Stimulated activated CD4-positive, alpha-beta T cell treated with anti-CD3 and anti-CD28 coated beads, Interleukin-2, amount 100 ng/mL, for 4 hours (primary cell): Measurements from ENCODE around the gene NRCAM.

Source experiments
- DNase-seq: peaks from one replicate; pipeline ENCODE4 v3.0.0-alpha.2; 2020; ENCODE audit warnings: low read depth

Gene NRCAM

DNA sequence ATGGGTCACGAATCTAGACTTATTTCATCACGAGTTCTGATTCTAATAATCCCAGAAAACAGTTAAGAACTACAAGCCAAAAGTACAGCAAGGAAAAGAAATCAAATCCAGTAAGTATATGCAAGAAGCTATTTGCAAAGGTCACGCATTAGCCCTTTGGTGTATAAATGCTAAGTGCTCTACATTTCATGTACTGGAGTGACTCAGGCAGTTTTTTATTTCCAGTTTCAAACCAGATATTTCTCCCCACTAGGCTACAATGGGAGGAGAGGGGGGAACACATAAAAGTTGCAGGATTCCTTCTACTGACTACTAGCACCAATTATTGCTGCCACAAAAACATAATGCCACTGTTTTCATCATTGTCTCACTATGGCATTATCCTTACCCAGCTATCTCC lies 148.0 kb downstream of the NRCAM start:
- no peak for DNase-seq

- no peak for DNase-seq
These were observed 148.6 kb downstream of the NRCAM start for GRCh38 chr7:108307595-108307994.

- DNase-seq: no peak
These were observed 149.0 kb downstream of the NRCAM start for GRCh38 chr7:108307194-108307593.

- no peak for DNase-seq
These were observed 152.9 kb downstream of the NRCAM start for GRCh38 chr7:108303332-108303731.

DNA sequence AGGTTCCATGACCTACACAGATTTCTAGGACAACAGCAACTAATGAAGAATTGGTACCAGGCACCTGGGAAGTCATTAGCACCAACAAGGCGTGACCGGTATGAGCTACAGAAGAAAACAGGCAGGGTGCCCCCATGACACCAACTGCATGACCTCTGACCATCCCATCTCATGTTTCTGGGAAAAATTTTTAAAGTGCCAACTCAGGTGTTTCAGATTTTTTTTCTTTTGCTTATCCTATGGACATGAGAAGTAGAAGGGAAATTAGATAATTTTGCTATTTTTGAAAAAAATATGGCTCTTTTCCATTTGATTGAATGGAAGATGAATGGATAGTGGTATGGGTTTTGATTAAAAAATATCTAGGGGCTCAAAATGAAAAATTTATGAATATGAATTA lies 154.8 kb downstream of the NRCAM start:
- DNase-seq: no peak

GRCh38 chr7:108299251-108299973 lies 156.8 kb downstream of the NRCAM start:
- no peak for DNase-seq

DNA sequence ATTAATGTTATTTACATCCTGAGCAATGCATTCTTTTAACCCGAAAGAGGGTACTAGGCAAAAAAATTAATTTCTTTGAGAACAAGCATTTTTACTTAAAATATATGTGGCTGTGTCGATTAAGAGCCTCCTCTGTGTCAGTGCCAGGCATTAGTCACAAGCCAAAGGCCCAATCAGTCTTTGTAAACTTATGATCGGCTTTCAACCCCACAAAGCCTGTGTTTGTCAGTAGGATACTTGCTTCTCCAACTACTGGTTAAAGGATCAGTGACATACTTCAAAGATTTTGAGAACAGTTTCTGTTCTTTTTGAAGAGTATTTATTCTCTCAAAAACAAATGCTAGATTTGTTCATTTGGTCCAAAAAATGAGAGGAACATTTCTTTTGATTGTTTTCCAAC lies 159.3 kb downstream of the NRCAM start:
- DNase-seq: no peak

DNA sequence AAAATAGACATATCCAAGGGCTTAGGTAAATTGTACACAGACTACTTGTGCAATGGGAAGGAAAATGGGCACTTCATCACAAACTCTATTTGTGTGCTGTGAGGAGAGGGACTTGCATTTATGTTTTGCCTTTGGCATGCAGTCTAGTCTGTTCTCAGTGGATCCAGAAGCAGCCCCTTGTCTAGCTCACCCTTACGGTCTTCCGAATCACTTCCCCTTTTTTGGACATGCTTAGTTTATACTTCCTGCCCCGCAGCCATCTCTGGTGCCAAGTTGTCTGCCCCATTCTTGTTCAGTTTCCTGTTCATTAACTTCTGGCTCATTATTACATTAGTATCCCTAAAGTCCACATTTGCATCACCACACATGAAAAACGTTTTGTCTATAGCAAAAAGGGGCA lies 161.6 kb downstream of the NRCAM start:
- no peak for DNase-seq

DNA sequence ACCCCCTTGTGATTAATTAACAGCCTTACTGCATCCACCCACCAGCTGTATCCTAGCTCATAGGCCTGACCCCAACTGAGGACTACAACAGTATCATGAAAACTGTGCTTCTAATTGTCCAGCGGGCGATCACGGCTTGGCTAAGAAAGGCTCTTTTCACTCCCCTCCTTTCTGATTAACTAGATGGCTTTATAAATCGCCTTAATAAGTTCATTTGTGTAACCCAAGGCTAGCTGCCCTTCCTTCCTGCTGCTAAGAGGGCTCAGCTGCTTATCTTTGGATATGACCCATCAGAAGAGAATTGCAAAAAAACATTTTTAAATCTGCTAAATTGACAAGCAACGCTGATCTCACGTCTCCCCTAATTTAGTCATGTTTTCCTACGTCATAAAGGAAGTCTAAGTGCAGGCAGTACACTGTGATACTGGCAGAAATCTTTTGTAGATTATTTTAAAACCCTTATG lies 163.1 kb downstream of the NRCAM start:
- no peak for DNase-seq

GRCh38 chr7:108292541-108292940 lies 163.7 kb downstream of the NRCAM start:
- DNase-seq: no peak

GRCh38 chr7:108291791-108292440 lies 164.3 kb downstream of the NRCAM start:
- no peak for DNase-seq

DNA sequence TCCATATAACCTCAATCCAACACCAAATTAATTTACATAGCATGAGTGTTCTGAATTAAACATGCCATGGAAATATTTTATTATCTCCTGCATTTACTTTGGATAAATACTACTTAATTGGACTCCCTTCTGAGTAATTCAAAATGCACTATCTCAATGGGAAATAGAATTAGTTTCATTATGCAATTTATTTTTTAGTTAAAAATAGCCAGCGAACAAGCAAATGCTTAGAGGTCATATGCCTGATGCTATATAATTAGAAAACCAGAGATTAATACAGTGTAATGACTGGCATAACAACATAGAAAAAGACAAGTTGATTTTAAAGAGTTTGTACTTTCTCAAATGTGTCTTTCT lies 165.1 kb downstream of the NRCAM start:
- no peak for DNase-seq

DNA sequence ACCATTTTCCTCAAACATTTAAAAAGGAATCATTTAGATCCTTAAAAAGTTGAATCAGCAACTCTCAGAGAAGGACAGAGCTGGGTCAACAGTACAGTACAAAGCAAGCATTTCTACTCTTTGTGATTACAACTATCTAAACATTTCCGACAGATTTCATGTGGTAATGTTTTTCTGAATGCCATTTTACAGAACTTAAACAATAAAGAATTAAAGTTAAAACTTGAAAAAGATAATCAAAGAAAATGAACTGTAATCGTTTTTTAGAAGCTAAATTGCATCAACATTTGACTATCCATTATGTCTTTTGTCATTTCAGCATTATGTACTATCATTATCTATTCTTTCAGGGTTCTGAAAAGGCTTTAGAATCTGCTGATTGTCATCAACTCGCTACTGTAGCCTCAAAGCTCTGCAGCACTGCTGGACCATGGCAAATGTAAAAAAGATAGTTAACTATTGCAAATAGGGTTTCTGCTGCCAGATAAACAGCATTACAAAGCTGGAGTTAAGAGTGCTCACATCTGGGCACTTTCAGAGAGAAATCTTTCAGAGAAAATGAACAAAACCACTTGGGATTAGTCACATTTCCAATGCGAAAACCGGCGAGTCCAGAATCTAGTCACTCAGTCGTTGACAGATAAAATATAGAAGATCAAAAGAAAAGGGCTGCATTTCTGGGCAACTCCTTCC lies 165.6 kb downstream of the NRCAM start:
- no peak for DNase-seq

DNA sequence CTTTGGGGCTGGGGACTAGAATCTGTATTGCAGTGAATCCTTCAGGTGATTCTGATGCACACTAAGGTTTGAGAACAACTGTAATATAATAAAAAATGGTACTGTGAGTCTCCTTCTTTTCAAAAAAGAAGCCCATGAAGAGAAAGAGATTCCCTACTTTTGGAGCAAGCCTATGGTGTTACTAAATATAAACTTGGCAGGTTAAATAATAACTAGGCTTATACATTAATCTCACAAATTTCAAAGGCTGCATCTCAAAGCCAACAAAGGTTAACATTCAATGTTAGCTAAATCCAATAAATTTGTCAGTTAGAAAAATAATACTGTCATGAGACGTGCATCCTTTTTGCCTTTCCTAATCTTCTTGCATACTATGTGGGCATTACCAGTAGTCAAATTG lies 166.4 kb downstream of the NRCAM start:
- DNase-seq: no peak

DNA sequence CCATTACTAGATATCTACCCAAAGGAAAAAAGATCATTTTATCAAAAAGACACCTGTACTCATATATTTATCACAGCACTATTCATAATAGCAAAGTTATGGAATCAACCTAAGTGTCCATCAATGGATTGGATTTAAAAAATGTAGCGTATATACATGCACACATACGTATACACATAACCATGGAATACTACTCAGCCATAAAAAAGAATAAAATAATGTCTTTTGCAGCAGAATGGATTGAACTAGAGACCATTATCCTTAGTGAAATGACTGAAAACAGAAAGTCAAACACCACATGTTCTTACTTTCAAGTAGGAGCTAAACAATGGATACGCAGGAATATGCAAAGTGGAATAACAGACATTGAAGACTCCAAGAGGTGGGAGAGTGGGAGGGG lies 168.4 kb downstream of the NRCAM start:
- DNase-seq: no peak

DNA sequence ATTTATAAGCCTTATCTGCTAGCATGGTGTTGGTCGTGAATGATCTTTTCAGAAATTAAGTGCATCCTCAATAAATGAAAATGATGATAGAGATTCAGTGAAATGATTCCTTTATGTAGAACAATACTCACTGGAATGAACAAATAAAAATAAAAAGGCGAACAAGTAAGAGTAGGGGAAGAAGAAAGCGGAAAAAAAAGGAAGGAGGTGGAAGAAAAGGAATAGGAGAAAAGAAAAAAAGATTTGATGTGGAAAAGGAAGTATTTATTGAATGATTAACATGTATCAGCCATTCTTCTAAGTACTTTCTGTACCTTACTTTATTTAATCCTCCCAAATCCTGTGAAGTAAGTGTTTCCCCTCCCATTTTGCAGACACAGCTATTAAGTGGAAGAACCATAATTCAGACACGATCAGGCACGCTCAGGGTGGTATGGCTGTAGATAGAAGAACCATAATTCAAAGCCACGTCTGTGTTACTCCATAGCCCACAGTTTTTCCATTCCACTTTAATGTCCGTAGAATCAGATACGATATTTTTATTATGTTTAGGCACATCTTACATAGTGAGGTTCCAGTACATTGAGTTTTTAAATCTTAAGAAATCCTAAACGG lies 169.8 kb downstream of the NRCAM start:
- DNase-seq: no peak

- no peak for DNase-seq
These were observed 170.5 kb downstream of the NRCAM start for GRCh38 chr7:108285778-108286177.

- DNase-seq: no peak
These were observed 171.2 kb downstream of the NRCAM start for GRCh38 chr7:108285003-108285368.

- DNase-seq: no peak
These were observed 171.8 kb downstream of the NRCAM start for GRCh38 chr7:108284349-108285002.

- DNase-seq: no peak
These were observed 173.0 kb downstream of the NRCAM start for GRCh38 chr7:108283252-108283651.

DNA sequence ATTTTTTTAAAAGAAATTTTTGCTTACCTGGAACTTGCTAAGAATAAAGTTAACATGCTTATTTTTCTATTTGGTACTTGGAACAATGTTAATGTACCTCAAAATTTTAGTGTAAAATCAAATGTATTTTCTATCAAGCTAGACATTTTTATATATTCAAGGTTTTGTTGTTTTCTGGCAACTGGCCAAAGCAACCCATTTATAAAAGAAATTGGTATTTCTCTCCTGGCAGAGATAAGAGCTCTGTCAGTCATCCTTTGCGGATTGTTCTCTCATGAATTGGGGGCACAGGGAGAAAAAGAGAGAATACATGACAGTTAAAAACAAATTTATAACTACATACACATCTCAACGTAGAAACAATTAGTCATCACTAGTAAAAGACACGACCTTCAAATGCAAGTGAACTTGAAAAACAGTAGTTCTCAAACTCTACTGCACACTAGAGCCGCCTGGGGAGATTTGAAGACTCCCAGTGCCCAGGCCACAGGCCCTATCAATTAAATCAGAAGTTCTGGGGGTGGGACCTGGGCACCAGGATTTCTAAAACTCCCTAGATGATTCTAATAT lies 173.7 kb downstream of the NRCAM start:
- DNase-seq: no peak

GRCh38 chr7:108280136-108280535 lies 176.1 kb downstream of the NRCAM start:
- DNase-seq: no peak
